Putamen (tissue), 1 donor: ENCODE data around the gene NEDD1.

Experiments
- DNase-seq: peaks from one replicate; pipeline ENCODE4 v3.0.0-alpha.2; 2016; ENCODE audit warnings: low spot score

The NEDD1 gene

GRCh38 chr12:96906849-96907670, at the start of gene NEDD1:
Gene NEDD1 (plus strand): TSS chr12:96907257. CDS start chr12:96909760, 2,503 bp downstream.
- peak; percentile 72 for DNase-seq

- no peak for DNase-seq
These were observed 48.9 kb upstream of the NEDD1 start for GRCh38 chr12:96858162-96858561.

GRCh38 chr12:96861656-96862055, 45.4 kb upstream of the NEDD1 start:
- no peak for DNase-seq

GRCh38 chr12:96862326-96862725, 44.7 kb upstream of the NEDD1 start:
- no peak for DNase-seq

GRCh38 chr12:96864335-96864734, 42.7 kb upstream of the NEDD1 start:
- no peak for DNase-seq

- DNase-seq = no peak
These were observed 40.1 kb upstream of the NEDD1 start for GRCh38 chr12:96866801-96867590.

- DNase-seq = no peak
These were observed 36.1 kb upstream of the NEDD1 start for GRCh38 chr12:96870946-96871345.

- DNase-seq = no peak
These were observed 34.1 kb upstream of the NEDD1 start for GRCh38 chr12:96872961-96873360.

GRCh38 chr12:96874211-96874610, 32.8 kb upstream of the NEDD1 start:
- DNase-seq = no peak

- DNase-seq = no peak
These were observed 30.1 kb upstream of the NEDD1 start for GRCh38 chr12:96876966-96877365.

- DNase-seq = no peak
These were observed 28.4 kb upstream of the NEDD1 start for GRCh38 chr12:96878704-96879103.

GRCh38 chr12:96879301-96879700, 27.8 kb upstream of the NEDD1 start:
- DNase-seq = no peak

- no peak for DNase-seq
These were observed 26.8 kb upstream of the NEDD1 start for GRCh38 chr12:96880220-96880619.

- no peak for DNase-seq
These were observed 25.4 kb upstream of the NEDD1 start for GRCh38 chr12:96881608-96882007.

GRCh38 chr12:96882862-96883261, 24.2 kb upstream of the NEDD1 start:
- DNase-seq = no peak

- no peak for DNase-seq
These were observed 23.5 kb upstream of the NEDD1 start for GRCh38 chr12:96883571-96883970.

- peak; percentile 35 for DNase-seq
These were observed 19.9 kb upstream of the NEDD1 start for GRCh38 chr12:96886998-96887677.

GRCh38 chr12:96889273-96889933, 17.7 kb upstream of the NEDD1 start:
- no peak for DNase-seq

GRCh38 chr12:96890331-96890730, 16.7 kb upstream of the NEDD1 start:
- no peak for DNase-seq

GRCh38 chr12:96892104-96892503, 15.0 kb upstream of the NEDD1 start:
- no peak for DNase-seq

GRCh38 chr12:96897421-96897820, 9.6 kb upstream of the NEDD1 start:
- no peak for DNase-seq

GRCh38 chr12:96901175-96901574, 5.9 kb upstream of the NEDD1 start:
- DNase-seq = no peak
